ENCODE results near the gene ACOT13. TPM values are rescaled to one million over a fixed set of nuclear protein-coding genes. Genes with fewer than 3 reads are reported as not detected.

ACOT13 gene
- total and polyA plus RNA-seq, 2 of the 4 experiments (the other 2 are of a cell fraction): 3.6 to 25.7 TPM

- ATAC-seq (ENCODE audit: low read depth) (no peak), DNase-seq (no peak)
- POLR2A ChIA-PET (ENCODE audit: unreplicated experiment): no interaction called here
- no CpG with 5 or more reads among the region's 4 CpGs for WGBS, 2 experiments (ENCODE audit: extremely low coverage in 2 of 2, insufficient read length in 1 of 2)
- Histone ChIP-seq H3K9me1 (ENCODE audit: insufficient read depth, low read length) (no peaks in the 10 kb centered on the region), H3K56ac (ENCODE audit: extremely low read depth, insufficient read depth, low read length) (no peak overlapping the region), H3K27me3 (ENCODE audit: control insufficient read depth, insufficient read depth, low read length) (peaks cover 11% of the 10 kb centered on the region), H3K14ac (replicated peaks; ENCODE audit: low read depth, low read length) (no peak overlapping the region), H2AFZ (replicated peaks; ENCODE audit: low read length, poor library complexity) (no peak overlapping the region), H3K9ac (ENCODE audit: low read depth, low read length) (no peak overlapping the region), H3K4me1 (ENCODE audit: control insufficient read depth, insufficient read depth, low read length) (no peaks in the 10 kb centered on the region), H2BK120ac (ENCODE audit: low read depth, low read length) (no peak overlapping the region), H2BK5ac (ENCODE audit: low read depth, low read length, poor library complexity, severe bottlenecking) (no peak overlapping the region), H3K4ac (ENCODE audit: low read depth, low read length) (no peak overlapping the region), H2BK20ac (ENCODE audit: low read depth, low read length) (no peak overlapping the region), H3K4me3 (ENCODE audit: insufficient read depth, low read depth, low read length) (no peak overlapping the region), H3K79me1 (ENCODE audit: low read depth in 1 of 2, low read length in 2 of 2) (no peaks in the 10 kb centered on the region), H3K4me2 (ENCODE audit: low read depth, low read length) (no peak overlapping the region), H3K23ac (ENCODE audit: low read depth, low read length) (no peak overlapping the region), H3K18ac (ENCODE audit: low read depth, low read length) (no peak overlapping the region), H2AK5ac (ENCODE audit: low read depth, low read length) (no peak overlapping the region), H3K9me3 (ENCODE audit: control insufficient read depth, insufficient read depth, low read length) (no peaks in the 10 kb centered on the region), H4K91ac (ENCODE audit: insufficient read depth, low read depth, low read length) (no peak overlapping the region), H4K8ac (ENCODE audit: low read depth in 2 of 2, low read length in 2 of 2) (no peak overlapping the region), H3K36me3 (ENCODE audit: control insufficient read depth, insufficient read depth, low read length) (no peaks in the 10 kb centered on the region), H2AK9ac (replicated peaks; ENCODE audit: low read depth, low read length, poor library complexity) (no peak overlapping the region), H2BK15ac (ENCODE audit: low read depth, low read length) (no peak overlapping the region), H3K27ac (ENCODE audit: insufficient read depth, low read length) (no peak overlapping the region), H4K5ac (ENCODE audit: low read depth, low read length) (no peak overlapping the region), H4K20me1 (ENCODE audit: insufficient read depth, low read length) (no peaks in the 10 kb centered on the region)
- in situ Hi-C loops (cut with MboI; ENCODE audit: low sequenced_read_pairs) (no loop called here), intact Hi-C loops (cut with micrococcal nuclease) (no loop called here), dilution Hi-C loops (cut with HindIII; ENCODE audit: low sequenced_read_pairs, unreplicated experiment) (no loop called here)
- no TSS peak for BruUV-seq (replicated peaks)
- TF ChIP-seq MAFK (IDR thresholded peaks at IDR 0.05; ENCODE audit: low read depth, low read length) (no peak), CHD1 (IDR thresholded peaks at IDR 0.05; ENCODE audit: low read depth, low read length) (no peak), MXI1 (IDR thresholded peaks at IDR 0.05; ENCODE audit: borderline replicate concordance, low read depth, low read length) (no peak), RAD21 (IDR thresholded peaks at IDR 0.05; ENCODE audit: low read length) (no peak), ELK1 (IDR thresholded peaks at IDR 0.05; ENCODE audit: borderline replicate concordance, low read depth, low read length) (no peak)
- CTCF ChIA-PET: no interaction called here
Measured at GRCh38 chr6:24644377-24644776, 22.5 kb upstream of the ACOT13 start.
